HG03039 (cell line): ENCODE measurements around the gene FAM229A.

Experiments used
- ATAC-seq: cut with Tn5 transposase; IDR thresholded peaks from one replicate; pipeline ENCODE4 v1.9.1; 2021; ENCODE audit warnings: mild to moderate bottlenecking, moderate library complexity; ENCODE audit not compliant: unreplicated experiment

The FAM229A gene

GRCh38 chr1:32350785-32351398 is 11.4 kb downstream of the FAM229A start:
- ATAC-seq = peak; percentile 31

- ATAC-seq = no peak
Observed at GRCh38 chr1:32349211-32349708, 13.0 kb downstream of the FAM229A start.

GRCh38 chr1:32346532-32347157 is 15.6 kb downstream of the FAM229A start:
- ATAC-seq = no peak

GRCh38 chr1:32345289-32345827 is 16.9 kb downstream of the FAM229A start:
- ATAC-seq = no peak

GRCh38 chr1:32342704-32343103 is 19.6 kb downstream of the FAM229A start:
- ATAC-seq = no peak

GRCh38 chr1:32341971-32342370 is 20.3 kb downstream of the FAM229A start:
- no peak for ATAC-seq

GRCh38 chr1:32341186-32341757 is 21.0 kb downstream of the FAM229A start:
- ATAC-seq = no peak

- no peak for ATAC-seq
Observed at GRCh38 chr1:32339363-32339978, 22.8 kb downstream of the FAM229A start.

GRCh38 chr1:32338637-32339145 is 23.6 kb downstream of the FAM229A start:
- no peak for ATAC-seq

- no peak for ATAC-seq
Observed at GRCh38 chr1:32337855-32338636, 24.2 kb downstream of the FAM229A start.

- ATAC-seq = no peak
Observed at GRCh38 chr1:32336963-32337675, 25.2 kb downstream of the FAM229A start.

GRCh38 chr1:32336591-32336932 is 25.7 kb downstream of the FAM229A start:
- ATAC-seq = no peak

GRCh38 chr1:32335790-32336590 is 26.3 kb downstream of the FAM229A start, which contains the start of gene MARCKSL1:
MARCKSL1 (minus strand) TSS chr1:32336233; CDS start chr1:32336033, 200 bp downstream.
- peak; percentile 34 for ATAC-seq

- ATAC-seq = peak; percentile 7
Observed at GRCh38 chr1:32335535-32335789, 26.8 kb downstream of the FAM229A start.

GRCh38 chr1:32334864-32335534 is 27.3 kb downstream of the FAM229A start:
- ATAC-seq = peak; percentile 26

GRCh38 chr1:32334274-32334861 is 27.9 kb downstream of the FAM229A start:
- no peak for ATAC-seq

- no peak for ATAC-seq
Observed at GRCh38 chr1:32333251-32333963, 28.9 kb downstream of the FAM229A start.
